ENCODE results near the gene TXN2. TPM values are rescaled to one million over a fixed set of nuclear protein-coding genes. Genes with fewer than 3 reads are reported as not detected.

TXN2 gene
- polyA plus RNA-seq, 1 experiment = 157 TPM

- Histone ChIP-seq H3K27me3 (ENCODE audit: control insufficient read depth, insufficient read depth, low read length) (no peaks in the 10 kb centered on the region), H3K27ac (ENCODE audit: low read depth, low read length) (peak overlapping the region; percentile 3), H3K9me3 (ENCODE audit: control insufficient read depth, insufficient read depth, low read length) (peaks cover 3% of the 10 kb centered on the region; the same call in 1 of the 2 replicates), H3K4me3 (ENCODE audit: low read depth, low read length) (no peak overlapping the region)
- POLR2A ChIA-PET = interaction anchor here (0.7 to 4.4 kb wide), 6 partner anchors 22 to 129 kb away, joined by 3 to 20 read pairs (median 6); partner anchors contain the start of gene MYH9
- TF ChIP-seq CTCF (IDR thresholded peaks at IDR 0.05; ENCODE audit: low read depth, low read length) = no peak
- DNase-seq (ENCODE audit: low read depth, low spot score) = no peak
- CTCF ChIA-PET = interaction anchor here (1.0 kb wide), 1 partner anchor 17 kb away, joined by 3 read pairs; no protein-coding TSS in a partner anchor
These were observed 40.9 kb downstream of the TXN2 start for GRCh38 chr22:36440429-36441002.

- no peak overlapping the region for H3K4me3 ChIP-seq (ENCODE audit: low read depth, low read length)
- H3K9me3 ChIP-seq (ENCODE audit: control insufficient read depth, insufficient read depth, low read length) = no peaks in the 10 kb centered on the region
- ChIA-PET CTCF (no interaction called here), POLR2A (interaction anchor here (0.6 to 4.4 kb wide), 10 partner anchors 16 to 374 kb away, joined by 3 to 20 read pairs (median 3); partner anchors contain the start of gene MYH9)
- peak; percentile 88 for DNase-seq (ENCODE audit: low read depth, low spot score)
- TF ChIP-seq CTCF (IDR thresholded peaks at IDR 0.05; ENCODE audit: low read depth, low read length) = no peak
- peak overlapping the region; percentile 83 for H3K27ac ChIP-seq (ENCODE audit: low read depth, low read length)
- H3K27me3 ChIP-seq (ENCODE audit: control insufficient read depth, insufficient read depth, low read length) = no peaks in the 10 kb centered on the region
These were observed 41.8 kb downstream of the TXN2 start for GRCh38 chr22:36439481-36440271.

GRCh38 chr22:36435516-36436415 is 45.7 kb downstream of the TXN2 start:
- no peaks in the 10 kb centered on the region for H3K9me3 ChIP-seq (ENCODE audit: control insufficient read depth, insufficient read depth, low read length)
- CTCF ChIA-PET = no interaction called here
- H3K27me3 ChIP-seq (ENCODE audit: control insufficient read depth, insufficient read depth, low read length) = no peaks in the 10 kb centered on the region
- DNase-seq (ENCODE audit: low read depth, low spot score) = no peak
- POLR2A ChIA-PET = interaction anchor here (0.6 kb wide), 1 partner anchor 21 kb away, joined by 3 read pairs; no protein-coding TSS in a partner anchor
- TF ChIP-seq CTCF (IDR thresholded peaks at IDR 0.05; ENCODE audit: low read depth, low read length) = no peak
- no peak overlapping the region for H3K27ac ChIP-seq (ENCODE audit: low read depth, low read length)
- no peak overlapping the region for H3K4me3 ChIP-seq (ENCODE audit: low read depth, low read length)

- no peak for DNase-seq (ENCODE audit: low read depth, low spot score)
- POLR2A ChIA-PET = interaction anchor here (0.9 to 1.2 kb wide), 2 partner anchors 46 to 49 kb away, joined by 3 read pairs; partner anchors contain the start of gene MYH9
- CTCF ChIA-PET = no interaction called here
- no peaks in the 10 kb centered on the region for H3K9me3 ChIP-seq (ENCODE audit: control insufficient read depth, insufficient read depth, low read length)
- no peaks in the 10 kb centered on the region for H3K27me3 ChIP-seq (ENCODE audit: control insufficient read depth, insufficient read depth, low read length)
- no peak for TF ChIP-seq CTCF (IDR thresholded peaks at IDR 0.05; ENCODE audit: low read depth, low read length)
- H3K4me3 ChIP-seq (ENCODE audit: low read depth, low read length) = no peak overlapping the region
- H3K27ac ChIP-seq (ENCODE audit: low read depth, low read length) = no peak overlapping the region
These were observed 47.9 kb downstream of the TXN2 start for GRCh38 chr22:36433318-36434231.
